HEK293 (cell line): ENCODE measurements around the gene AIG1.

Source experiments
- CTCF ChIP-seq: fragments of 450-650 bp; formaldehyde crosslinking; IDR thresholded peaks from 2 replicates; pipeline ENCODE4 v1.5.1; 2016; ENCODE audit warnings: missing biosample characterization, missing genetic modification characterization
- GLIS1 ChIP-seq: fragments of 450-650 bp; formaldehyde crosslinking; IDR thresholded peaks from 2 replicates; pipeline ENCODE4 v1.5.1; 2016; ENCODE audit warnings: missing biosample characterization, missing genetic modification characterization
- KLF10 ChIP-seq: fragments of 450-650 bp; IDR thresholded peaks from 2 replicates; pipeline ENCODE4 v1.5.1; 2018; ENCODE audit warnings: missing biosample characterization, mild to moderate bottlenecking, missing genetic modification characterization
- ZBTB20 ChIP-seq: fragments of 450-650 bp; formaldehyde crosslinking; IDR thresholded peaks from 2 replicates; pipeline ENCODE4 v1.5.1; 2016; ENCODE audit warnings: missing biosample characterization, missing genetic modification characterization
- ZBTB21 ChIP-seq: fragments of 450-650 bp; formaldehyde crosslinking; IDR thresholded peaks from 2 replicates; pipeline ENCODE4 v1.5.1; 2017; ENCODE audit warnings: missing biosample characterization, missing genetic modification characterization
- ZNF10 ChIP-seq: fragments of 450-650 bp; formaldehyde crosslinking; IDR thresholded peaks from 2 replicates; pipeline ENCODE4 v1.5.1; 2017; ENCODE audit warnings: missing biosample characterization, missing genetic modification characterization
- ZNF18 ChIP-seq: fragments of 450-650 bp; formaldehyde crosslinking; IDR thresholded peaks from 2 replicates; pipeline ENCODE4 v1.5.1; 2016; ENCODE audit warnings: missing biosample characterization, missing genetic modification characterization
- ZNF274 ChIP-seq, 2 experiments: fragments of 200-500 bp in 1 of 2; fragments of 450-650 bp in 1 of 2; sonication (Bioruptor generic) in 1 of 2; formaldehyde crosslinking in 1 of 2; IDR thresholded peaks; 2 replicates each; pipeline versions ENCODE4 v1.5.1 to v1.6.1; 2014 to 2016; ENCODE audit warnings: borderline replicate concordance in 1 of 2, inconsistent platforms in 1 of 2, low read length in 1 of 2, missing biosample characterization in 1 of 2, missing genetic modification characterization in 1 of 2
- ZNF423 ChIP-seq: fragments of 450-650 bp; formaldehyde crosslinking; IDR thresholded peaks from 2 replicates; pipeline ENCODE4 v1.5.1; 2016; ENCODE audit warnings: missing biosample characterization, missing genetic modification characterization
- ZNF610 ChIP-seq: fragments of 450-650 bp; formaldehyde crosslinking; IDR thresholded peaks from 2 replicates; pipeline ENCODE4 v1.5.1; 2016; ENCODE audit warnings: missing biosample characterization, missing genetic modification characterization, borderline replicate concordance
- ZNF626 ChIP-seq: fragments of 450-650 bp; sonication (Bioruptor Pico); formaldehyde crosslinking; IDR thresholded peaks from 2 replicates; pipeline ENCODE4 v1.5.1; 2018; ENCODE audit warnings: missing biosample characterization, missing genetic modification characterization, inconsistent platforms
- ZNF645 ChIP-seq: fragments of 450-650 bp; formaldehyde crosslinking; IDR thresholded peaks from 2 replicates; pipeline ENCODE4; 2016; ENCODE audit warnings: missing biosample characterization, missing genetic modification characterization
- ZNF768 ChIP-seq: fragments of 450-650 bp; formaldehyde crosslinking; IDR thresholded peaks from 2 replicates; pipeline ENCODE4 v1.5.1; 2018; ENCODE audit warnings: missing biosample characterization, mild to moderate bottlenecking, missing genetic modification characterization
- ZNF830 ChIP-seq: fragments of 450-650 bp; IDR thresholded peaks from 2 replicates; pipeline ENCODE4 v1.5.0; 2018; ENCODE audit warnings: missing biosample characterization, missing genetic modification characterization, low read depth, mild to moderate bottlenecking, moderate library complexity

GRCh38 chr6:143218233-143218632 lies 157.5 kb downstream of the AIG1 start:
- TF ChIP-seq CTCF (tag by site-specific recombination) (no peak), ZNF768 (tag by site-specific recombination) (no peak), GLIS1 (tag by site-specific recombination) (no peak), ZNF10 (no peak), ZNF18 (tag by site-specific recombination) (no peak), ZNF830 (tag by site-specific recombination) (no peak), ZNF626 (tag by site-specific recombination) (no peak), ZNF610 (tag by site-specific recombination) (no peak), ZNF274 (IDR thresholded peaks at IDR 0.05; ENCODE audit: low read length) (no peak), ZNF274 (tag by site-specific recombination; IDR thresholded peaks at IDR 0.05; ENCODE audit: borderline replicate concordance) (no peak), ZBTB20 (no peak), ZNF645 (no peak), ZBTB21 (tag by site-specific recombination) (no peak), ZNF423 (no peak), KLF10 (tag by site-specific recombination) (no peak)
